Adipocyte (in vitro differentiated cells): ENCODE measurements around the gene ACACB.

Source experiments
- DNase-seq: peaks from one replicate; pipeline ENCODE4 v3.0.0-alpha.2; 2015; ENCODE audit warnings: low read depth
- H3K27me3 ChIP-seq: replicated peaks from 2 replicates; pipeline ENCODE4 v1.7.0; 2013; ENCODE audit warnings: mild to moderate bottlenecking, low read length, moderate library complexity; ENCODE audit not compliant: control insufficient read depth, insufficient read depth
- H3K36me3 ChIP-seq: 2 replicates; pipeline ENCODE4 v1.7.0; 2013; ENCODE audit warnings: low read length, mild to moderate bottlenecking, moderate library complexity; ENCODE audit not compliant: control insufficient read depth, insufficient read depth, severe bottlenecking
- H3K4me1 ChIP-seq: 2 replicates; pipeline ENCODE4 v1.7.0; 2013; ENCODE audit warnings: mild to moderate bottlenecking, low read length, moderate library complexity; ENCODE audit not compliant: control insufficient read depth, insufficient read depth
- H3K4me3 ChIP-seq: 2 replicates; pipeline ENCODE4 v1.7.0; 2013; ENCODE audit warnings: mild to moderate bottlenecking, low read length, moderate library complexity
- H3K9ac ChIP-seq: 2 replicates; pipeline ENCODE4 v1.7.0; 2013; ENCODE audit warnings: mild to moderate bottlenecking, low read length, moderate library complexity
- H3K9me3 ChIP-seq: 2 replicates; pipeline ENCODE4 v1.7.0; 2013; ENCODE audit warnings: mild to moderate bottlenecking, low read length, moderate library complexity; ENCODE audit not compliant: control insufficient read depth

ACACB gene

DNA sequence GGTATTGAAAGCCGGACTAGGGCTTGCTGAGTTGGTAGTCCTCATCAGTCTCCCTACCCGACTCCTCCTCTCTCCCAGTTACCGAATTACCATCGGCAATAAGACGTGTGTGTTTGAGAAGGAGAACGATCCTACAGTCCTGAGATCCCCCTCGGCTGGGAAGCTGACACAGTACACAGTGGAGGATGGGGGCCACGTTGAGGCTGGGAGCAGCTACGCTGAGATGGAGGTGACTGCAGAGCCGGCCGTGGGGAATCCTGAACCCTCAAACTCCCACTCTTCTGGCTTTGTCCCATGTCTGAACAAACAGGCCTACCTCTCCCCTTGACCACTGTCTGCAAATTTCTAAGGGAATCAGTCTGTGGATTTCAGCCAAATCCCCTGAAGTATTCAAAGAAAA, 82.9 kb downstream of the ACACB start:
- Histone ChIP-seq H3K4me1 (no peaks in the 10 kb centered on the region), H3K9me3 (no peaks in the 10 kb centered on the region), H3K36me3 (peaks cover 92% of the 10 kb centered on the region), H3K9ac (no peak overlapping the region), H3K4me3 (no peak overlapping the region), H3K27me3 (no peaks in the 10 kb centered on the region)
- no peak for DNase-seq

DNA sequence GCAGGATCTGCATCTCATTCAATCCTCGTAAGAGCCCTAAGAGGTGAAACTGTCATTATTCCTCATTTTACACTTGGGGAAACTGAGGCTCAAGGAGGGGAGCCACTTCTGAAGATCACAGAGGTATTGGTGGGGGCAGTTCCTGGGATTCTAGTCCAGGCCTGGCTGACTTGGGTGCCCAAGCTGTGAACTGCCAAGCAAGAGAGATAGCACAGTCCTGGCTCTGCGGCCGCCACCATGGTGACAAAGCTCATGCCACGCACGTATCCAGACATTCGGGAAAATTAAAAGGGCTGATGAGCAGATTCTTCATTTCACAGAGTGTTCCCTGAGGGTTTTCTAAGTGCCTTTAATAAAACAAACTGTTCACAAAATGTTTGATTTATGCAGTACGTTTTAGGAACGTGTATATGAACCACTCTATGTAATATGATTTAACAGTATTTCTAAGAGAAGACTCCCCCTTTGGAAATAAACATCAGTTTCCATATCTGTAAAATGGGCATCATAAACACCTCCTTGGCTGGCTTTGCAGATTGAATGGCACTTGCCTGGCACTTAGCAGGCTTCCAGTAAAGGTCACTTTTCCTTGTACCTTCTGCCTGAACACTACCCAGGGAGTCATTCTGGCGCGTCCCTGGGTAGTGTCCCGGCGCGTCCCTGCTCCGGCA, 84.6 kb downstream of the ACACB start:
- peaks cover 92% of the 10 kb centered on the region for H3K36me3 ChIP-seq
- no peak overlapping the region for H3K9ac ChIP-seq
- H3K9me3 ChIP-seq, result no peaks in the 10 kb centered on the region
- DNase-seq, result no peak
- H3K27me3 ChIP-seq, result no peaks in the 10 kb centered on the region
- no peak overlapping the region for H3K4me3 ChIP-seq
- H3K4me1 ChIP-seq, result no peaks in the 10 kb centered on the region

DNA sequence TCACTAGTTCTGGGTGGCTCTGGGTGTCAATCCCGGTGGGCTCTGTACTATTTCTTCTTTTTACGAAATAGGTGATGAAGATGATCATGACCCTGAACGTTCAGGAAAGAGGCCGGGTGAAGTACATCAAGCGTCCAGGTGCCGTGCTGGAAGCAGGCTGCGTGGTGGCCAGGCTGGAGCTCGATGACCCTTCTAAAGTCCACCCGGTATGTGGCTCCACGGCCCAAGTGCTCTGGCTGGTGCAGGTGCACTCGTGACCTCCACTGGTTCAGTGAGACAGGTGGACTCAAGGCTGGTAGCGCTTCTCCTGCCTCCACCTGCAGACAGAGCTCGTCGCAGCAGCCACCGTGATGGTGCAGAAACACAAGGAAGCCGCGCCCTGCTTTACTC, 85.1 kb downstream of the ACACB start:
- DNase-seq, result no peak
- H3K36me3 ChIP-seq, result peaks cover 91% of the 10 kb centered on the region
- no peak overlapping the region for H3K4me3 ChIP-seq
- H3K27me3 ChIP-seq, result no peaks in the 10 kb centered on the region
- H3K4me1 ChIP-seq, result no peaks in the 10 kb centered on the region
- no peaks in the 10 kb centered on the region for H3K9me3 ChIP-seq
- no peak overlapping the region for H3K9ac ChIP-seq

DNA sequence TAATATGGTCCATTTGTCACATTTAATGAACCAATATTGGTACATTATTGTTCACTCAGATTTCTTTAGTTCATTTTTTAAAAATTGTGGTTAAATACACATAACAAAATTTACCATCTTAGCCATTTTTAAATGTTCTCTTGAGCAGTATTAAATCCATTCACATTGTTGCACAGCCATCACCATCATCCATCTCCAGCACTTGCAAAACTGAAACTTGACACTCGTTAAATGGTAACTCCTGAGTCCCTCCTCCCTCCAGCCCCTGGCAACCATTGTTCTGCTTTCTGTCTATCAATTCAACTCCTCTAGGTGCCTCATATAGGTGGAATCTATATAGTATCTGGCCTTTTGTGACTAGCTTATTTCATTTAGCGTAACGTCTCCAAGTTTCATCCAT, 86.4 kb downstream of the ACACB start:
- Histone ChIP-seq H3K9me3 (no peaks in the 10 kb centered on the region), H3K4me3 (no peak overlapping the region), H3K36me3 (peaks cover 91% of the 10 kb centered on the region), H3K27me3 (no peaks in the 10 kb centered on the region), H3K4me1 (no peaks in the 10 kb centered on the region), H3K9ac (no peak overlapping the region)
- peak; percentile 18 for DNase-seq

DNA sequence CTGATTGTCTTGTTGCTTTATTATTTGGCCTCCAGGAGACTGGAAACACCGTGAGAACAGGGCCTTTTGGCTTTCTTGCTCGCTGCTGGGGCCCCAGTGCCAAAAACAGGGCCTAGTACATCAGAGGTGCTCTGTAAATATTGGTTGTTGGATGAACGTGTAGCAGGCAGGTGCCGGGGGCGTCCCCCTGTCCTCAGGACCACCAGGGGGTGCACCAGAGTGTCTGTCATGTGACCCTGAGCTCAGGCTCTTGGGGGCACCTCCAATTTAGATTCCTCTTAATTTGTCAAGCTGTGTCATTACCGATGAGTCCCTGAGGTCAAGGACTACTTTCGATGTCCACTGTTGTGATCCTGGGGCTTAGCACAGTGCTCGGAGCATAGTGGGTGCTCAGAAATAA, 87.1 kb downstream of the ACACB start:
- H3K36me3 ChIP-seq, result peaks cover 91% of the 10 kb centered on the region
- H3K4me3 ChIP-seq, result no peak overlapping the region
- H3K27me3 ChIP-seq, result no peaks in the 10 kb centered on the region
- H3K4me1 ChIP-seq, result no peaks in the 10 kb centered on the region
- H3K9ac ChIP-seq, result no peak overlapping the region
- no peak for DNase-seq
- no peaks in the 10 kb centered on the region for H3K9me3 ChIP-seq

DNA sequence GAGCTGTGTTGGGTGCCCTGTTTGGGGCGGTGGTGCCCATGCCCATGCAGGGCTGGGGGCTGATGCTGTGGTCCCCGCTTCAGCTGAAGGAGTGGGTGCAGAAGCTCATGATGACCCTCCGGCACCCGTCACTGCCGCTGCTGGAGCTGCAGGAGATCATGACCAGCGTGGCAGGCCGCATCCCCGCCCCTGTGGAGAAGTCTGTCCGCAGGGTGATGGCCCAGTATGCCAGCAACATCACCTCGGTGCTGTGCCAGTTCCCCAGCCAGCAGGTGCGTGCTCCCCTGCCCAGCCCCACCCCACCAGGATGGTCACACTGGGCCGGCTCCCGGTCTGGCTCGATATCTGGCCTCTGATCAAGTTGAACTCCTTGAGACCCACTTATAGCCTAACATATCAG, 92.7 kb downstream of the ACACB start:
- Histone ChIP-seq H3K9ac (no peak overlapping the region), H3K36me3 (peaks cover 97% of the 10 kb centered on the region), H3K4me1 (no peaks in the 10 kb centered on the region), H3K4me3 (no peak overlapping the region), H3K27me3 (no peaks in the 10 kb centered on the region), H3K9me3 (no peaks in the 10 kb centered on the region)
- DNase-seq, result no peak

DNA sequence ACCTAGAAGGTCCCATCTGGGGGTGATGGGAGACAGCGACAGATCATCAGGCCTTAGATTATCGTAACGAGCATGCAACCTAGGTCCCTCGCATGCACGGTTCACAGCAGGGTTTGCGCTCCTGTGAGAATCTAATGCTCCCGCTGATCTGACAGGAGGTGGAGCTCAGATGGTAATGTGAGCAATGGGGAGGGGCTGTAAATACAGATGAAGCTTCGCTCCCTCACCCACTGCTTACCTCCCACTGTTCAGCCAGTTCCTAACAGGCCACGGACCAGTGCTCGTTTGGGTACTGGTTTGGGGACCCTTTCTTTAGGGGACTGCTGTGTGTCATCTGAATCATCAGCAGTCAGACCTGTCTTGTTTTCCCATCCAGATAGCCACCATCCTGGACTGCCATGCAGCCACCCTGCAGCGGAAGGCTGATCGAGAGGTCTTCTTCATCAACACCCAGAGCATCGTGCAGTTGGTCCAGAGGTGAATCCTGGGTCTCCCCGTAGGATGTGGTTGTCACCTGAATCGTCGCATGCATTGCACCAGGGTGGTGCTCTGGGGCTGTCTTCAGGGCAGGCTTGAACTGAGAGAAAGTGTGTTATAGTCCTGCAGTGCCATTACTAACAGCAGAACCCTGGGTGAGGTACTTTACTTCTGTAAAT, 96.2 kb downstream of the ACACB start:
- no peak overlapping the region for H3K4me3 ChIP-seq
- no peaks in the 10 kb centered on the region for H3K9me3 ChIP-seq
- peaks cover 98% of the 10 kb centered on the region for H3K36me3 ChIP-seq
- H3K4me1 ChIP-seq, result no peaks in the 10 kb centered on the region
- DNase-seq, result no peak
- H3K9ac ChIP-seq, result no peak overlapping the region
- H3K27me3 ChIP-seq, result no peaks in the 10 kb centered on the region

DNA sequence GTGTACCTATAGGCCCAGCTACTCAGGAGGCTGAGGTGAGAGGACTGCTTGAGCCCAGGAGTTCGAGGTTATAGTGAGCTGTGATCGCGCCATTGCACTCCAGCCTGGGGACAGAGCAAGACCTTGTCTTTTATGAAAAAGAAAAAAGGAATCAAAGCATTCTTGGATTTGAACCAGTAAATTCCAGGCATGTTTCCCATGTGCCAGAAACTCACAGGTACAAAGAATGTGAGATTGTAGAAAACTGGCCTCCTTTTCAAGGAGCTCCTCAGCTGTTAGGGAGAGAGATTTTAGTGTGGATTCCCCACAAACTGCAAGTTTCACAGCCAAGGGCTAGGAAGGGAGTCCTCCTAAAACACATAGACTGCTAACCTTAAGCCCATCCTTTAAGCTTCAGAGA, 97.7 kb downstream of the ACACB start:
- Histone ChIP-seq H3K4me3 (no peak overlapping the region), H3K9ac (no peak overlapping the region), H3K4me1 (peaks cover 3% of the 10 kb centered on the region), H3K9me3 (no peaks in the 10 kb centered on the region), H3K27me3 (no peaks in the 10 kb centered on the region), H3K36me3 (peaks cover 97% of the 10 kb centered on the region)
- DNase-seq, result no peak

DNA sequence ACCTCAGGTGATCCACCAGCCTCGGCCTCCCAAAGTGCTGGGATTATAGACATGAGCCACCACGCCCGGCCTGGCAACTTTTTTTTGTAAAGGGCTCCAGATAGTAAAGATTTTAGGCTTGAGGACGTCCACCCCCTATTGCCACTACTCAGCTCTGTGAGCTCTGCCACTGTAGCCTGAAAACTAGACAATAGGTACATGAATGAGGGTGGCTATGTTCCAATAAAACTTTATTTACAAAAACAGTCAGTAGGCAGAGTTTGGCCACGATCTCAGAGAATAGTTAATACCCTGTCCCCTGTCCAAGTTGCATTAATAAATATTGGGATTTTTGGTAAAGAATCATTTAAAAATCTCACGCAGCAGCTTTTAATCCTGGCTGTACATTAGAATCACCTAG, 102.6 kb downstream of the ACACB start:
- Histone ChIP-seq H3K4me3 (no peak overlapping the region), H3K27me3 (no peaks in the 10 kb centered on the region), H3K4me1 (peaks cover 12% of the 10 kb centered on the region), H3K36me3 (peaks cover 97% of the 10 kb centered on the region), H3K9ac (no peak overlapping the region), H3K9me3 (no peaks in the 10 kb centered on the region)
- DNase-seq, result no peak

DNA sequence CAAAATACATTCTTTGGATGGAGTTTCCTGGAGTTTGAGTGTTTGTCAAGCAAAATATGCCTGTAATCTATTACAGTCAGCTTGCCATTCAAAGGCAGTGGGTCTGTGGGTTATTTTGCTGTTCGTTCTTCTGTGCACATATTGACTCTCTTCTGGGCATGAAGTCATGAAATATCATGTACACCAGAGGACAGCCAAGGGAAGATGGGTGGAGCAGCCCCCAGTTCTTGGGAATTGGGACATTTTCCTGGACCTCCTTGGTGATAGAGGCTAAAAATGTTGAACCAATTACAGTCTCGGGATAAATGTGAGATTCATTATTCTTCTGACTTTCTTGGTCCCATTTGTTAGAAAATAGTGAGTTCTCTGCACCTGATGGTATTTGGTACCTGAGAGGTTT, 103.6 kb downstream of the ACACB start:
- no peak overlapping the region for H3K9ac ChIP-seq
- DNase-seq, result peak; percentile 9
- peaks cover 97% of the 10 kb centered on the region for H3K36me3 ChIP-seq
- H3K27me3 ChIP-seq, result no peaks in the 10 kb centered on the region
- no peak overlapping the region for H3K4me3 ChIP-seq
- no peaks in the 10 kb centered on the region for H3K9me3 ChIP-seq
- peaks cover 12% of the 10 kb centered on the region for H3K4me1 ChIP-seq

DNA sequence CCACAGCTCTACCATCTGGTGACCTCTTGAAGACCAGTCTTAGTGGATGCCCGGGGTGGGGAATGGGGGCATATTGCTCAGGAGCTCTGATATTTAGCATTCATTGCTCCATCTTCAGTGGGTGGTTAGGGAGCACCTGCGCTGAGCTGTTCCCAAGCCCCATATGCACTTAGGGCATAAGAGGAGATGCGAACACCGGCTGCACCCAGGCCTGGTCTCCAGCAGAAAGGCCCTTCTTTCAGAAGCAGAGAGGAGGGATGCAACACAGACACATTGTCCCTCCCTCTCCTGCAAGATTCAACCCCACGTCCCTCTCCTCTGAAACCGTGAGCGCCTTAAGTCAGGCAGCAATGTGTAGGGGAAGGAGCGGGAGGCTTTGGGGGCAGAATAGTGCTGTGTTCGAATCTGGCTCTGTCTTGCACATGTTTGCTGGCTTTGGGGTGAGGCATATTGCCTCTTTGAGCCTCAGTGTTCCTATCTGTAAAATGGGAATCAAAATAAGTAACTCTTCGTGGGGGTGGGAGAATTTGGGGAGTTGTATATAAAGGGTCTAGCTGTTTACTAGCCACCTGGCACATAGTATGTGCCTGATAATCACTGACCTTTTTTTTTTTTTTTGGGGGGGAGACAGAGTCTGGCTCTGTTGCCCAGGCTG, 105.0 kb downstream of the ACACB start:
- no peaks in the 10 kb centered on the region for H3K9me3 ChIP-seq
- H3K4me1 ChIP-seq, result peaks cover 12% of the 10 kb centered on the region
- no peak overlapping the region for H3K4me3 ChIP-seq
- H3K36me3 ChIP-seq, result peaks cover 98% of the 10 kb centered on the region
- H3K27me3 ChIP-seq, result no peaks in the 10 kb centered on the region
- no peak overlapping the region for H3K9ac ChIP-seq
- DNase-seq, result no peak
